HG03469 (cell line): ENCODE measurements around the gene CAV3.

Experiments
- ATAC-seq: cut with Tn5 transposase; IDR thresholded peaks from one replicate; pipeline ENCODE4 v1.9.1; 2021; ENCODE audit warnings: mild to moderate bottlenecking, moderate library complexity, moderate number of reproducible peaks; ENCODE audit not compliant: unreplicated experiment

The CAV3 gene

DNA sequence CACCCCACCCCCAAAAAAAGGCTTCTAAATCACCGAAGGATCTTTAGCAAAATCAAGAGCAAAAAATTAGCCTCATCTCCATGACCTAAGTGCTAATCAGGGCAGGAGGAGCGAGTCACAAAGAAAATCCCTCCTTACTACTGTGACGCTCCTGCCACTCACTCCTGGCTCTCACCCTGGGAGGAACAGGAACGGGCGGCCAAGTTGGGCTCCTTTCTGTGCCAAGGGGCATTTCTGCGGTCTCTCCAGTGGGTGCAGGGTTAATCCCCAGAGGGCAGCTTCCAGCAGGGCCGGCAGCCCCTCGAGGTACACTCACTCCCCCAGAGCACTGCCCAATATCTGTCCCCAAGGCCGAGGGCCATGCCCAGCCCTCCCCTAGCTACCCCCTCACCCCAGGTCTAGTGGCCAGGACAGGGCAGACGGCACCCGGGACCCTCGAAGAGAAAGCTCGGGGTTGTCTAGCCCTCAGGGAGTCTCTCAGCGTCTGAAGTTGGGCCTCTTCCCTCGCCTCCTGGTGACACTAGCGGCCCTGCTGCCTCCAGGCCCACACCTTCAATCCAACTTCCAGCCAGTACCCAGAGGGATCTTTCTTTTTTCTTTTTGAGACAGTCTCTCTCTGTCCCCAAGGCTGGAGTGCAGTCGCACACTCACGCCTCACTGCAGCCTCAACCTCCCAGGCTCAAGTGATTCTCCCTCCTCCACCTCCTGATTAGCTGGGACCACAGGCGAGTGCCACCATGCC, 706 bp downstream of the CAV3 start:
- ATAC-seq: no peak

DNA sequence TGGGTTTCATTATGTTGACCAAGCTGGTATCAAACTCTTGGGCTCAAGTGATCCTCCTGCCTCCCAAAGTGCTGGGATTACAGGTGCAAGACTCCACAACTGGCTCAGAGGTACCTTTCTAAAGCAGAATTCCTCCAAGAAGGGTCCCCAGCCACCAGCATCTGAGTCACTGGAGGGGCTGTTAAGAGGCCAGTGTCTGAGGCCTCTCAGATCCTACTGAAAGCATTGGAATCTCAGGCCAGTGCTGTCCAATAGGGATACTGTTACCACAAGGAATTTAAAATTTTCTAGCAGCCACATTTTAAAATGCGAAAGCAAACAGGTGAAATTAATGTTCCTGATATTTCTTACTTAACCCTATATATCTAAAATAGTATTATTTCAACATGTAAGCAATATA, 1.3 kb downstream of the CAV3 start:
- ATAC-seq: no peak

DNA sequence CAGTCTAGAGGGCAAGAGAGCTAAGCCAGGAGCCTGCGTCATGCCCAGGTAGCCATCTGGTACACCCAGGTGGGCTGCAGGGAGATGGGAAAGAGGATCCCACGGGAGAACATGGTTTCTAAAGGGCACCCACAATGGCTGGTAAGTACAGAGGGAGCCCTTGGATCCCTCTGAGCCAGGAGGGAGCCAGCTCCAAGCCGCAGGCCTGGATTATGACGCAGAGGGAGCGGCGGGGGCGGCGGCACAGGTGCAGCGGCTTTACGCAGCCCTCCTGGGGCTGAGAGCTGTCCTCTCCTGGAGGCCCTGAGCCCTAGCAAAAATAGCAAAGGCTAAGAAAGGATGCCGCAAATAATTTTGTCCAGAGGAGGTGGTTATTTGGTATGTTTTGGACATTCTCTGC, 2.8 kb downstream of the CAV3 start:
- no peak for ATAC-seq

DNA sequence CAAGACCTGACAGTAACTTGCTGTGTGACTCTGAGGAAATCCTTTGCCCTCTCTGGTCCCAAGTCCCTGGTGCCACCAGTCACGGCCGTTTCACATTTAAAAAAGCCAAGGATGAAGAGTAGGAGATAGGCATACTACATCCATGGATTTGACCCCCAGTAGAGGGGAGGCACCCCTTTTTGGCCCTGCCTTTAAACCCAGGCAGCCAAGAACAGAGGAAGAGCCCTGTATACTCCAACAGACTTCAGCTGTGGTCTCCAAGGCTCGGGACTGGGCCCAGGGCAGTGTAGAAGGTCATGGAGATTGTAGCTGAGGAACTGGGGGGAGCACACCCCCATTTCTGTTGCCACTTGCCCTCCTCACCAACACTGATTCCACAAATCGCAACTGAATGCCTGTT, 3.7 kb downstream of the CAV3 start:
- ATAC-seq: no peak

DNA sequence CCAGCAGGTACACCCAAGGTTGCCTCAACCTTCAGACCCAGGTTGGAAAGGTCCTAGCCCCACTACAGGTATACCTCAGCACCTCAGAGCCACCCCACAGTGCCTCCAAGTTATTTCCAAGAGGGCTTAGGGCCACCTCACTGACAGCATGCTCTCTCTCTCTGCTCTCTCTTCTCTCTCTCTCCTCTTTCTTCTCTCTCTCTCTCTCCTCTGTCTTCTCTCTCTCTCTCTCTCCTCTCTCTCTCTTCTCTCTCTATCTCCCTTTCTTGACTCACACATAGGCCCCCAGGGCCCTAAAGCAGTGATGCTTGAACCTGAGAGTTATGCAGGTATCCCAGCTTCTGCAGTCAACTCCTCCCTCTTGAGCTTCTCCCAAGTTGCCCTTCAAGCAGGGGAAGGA, 4.2 kb downstream of the CAV3 start:
- no peak for ATAC-seq

DNA sequence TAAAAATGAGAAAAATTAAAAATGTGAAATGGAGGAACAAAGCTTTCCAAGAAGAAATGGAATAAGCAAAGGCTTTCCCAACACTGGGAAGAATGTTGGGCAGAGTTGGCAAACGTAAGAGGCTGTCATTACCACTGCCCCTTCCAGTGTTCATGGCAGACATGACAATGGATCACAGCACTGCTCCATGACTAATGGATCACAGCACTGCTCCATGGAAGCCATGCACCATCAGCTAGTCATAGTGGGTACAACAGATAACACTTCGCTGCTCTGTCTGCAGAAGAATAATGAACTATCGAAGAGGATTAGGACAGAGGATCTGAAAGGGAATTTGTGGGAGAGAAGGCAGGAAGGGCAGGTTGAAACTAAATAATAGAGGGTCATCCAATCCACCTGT, 5.0 kb downstream of the CAV3 start:
- ATAC-seq: no peak

DNA sequence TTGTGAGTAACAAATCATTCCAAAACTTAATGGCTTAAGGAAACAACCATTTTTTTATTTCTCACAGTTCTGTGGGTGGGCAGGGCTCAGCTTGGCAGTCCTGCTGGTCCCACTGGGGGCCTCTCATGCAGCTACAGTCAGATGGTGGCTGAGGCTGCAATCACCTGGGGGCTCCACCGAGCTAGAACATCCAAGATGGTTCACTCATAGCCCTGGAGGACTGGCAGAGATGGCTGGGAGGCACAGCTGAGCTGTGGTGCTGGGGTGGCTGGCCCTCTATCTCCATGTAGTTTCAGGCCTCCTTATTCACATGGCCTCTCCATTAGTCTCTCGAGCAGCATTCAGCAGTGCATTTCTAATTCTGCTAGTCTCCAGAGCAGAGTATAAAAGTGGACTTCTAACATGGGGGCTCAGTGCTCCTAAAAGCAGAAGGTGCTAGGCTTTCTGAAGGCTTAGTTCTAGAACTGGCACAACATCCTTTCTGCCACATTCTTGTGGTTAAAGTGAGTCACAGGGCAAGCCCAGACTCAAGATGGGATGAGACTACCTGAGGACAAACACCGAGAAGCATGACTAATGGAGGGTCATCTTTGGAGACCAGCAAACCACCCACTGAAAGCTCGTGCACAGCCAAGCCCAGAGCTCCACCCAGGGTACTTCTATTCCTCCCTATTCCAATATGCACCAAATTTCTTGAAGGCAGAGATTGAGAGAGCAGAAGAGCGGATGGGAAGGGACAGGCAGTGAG, 6.3 kb downstream of the CAV3 start:
- no peak for ATAC-seq

DNA sequence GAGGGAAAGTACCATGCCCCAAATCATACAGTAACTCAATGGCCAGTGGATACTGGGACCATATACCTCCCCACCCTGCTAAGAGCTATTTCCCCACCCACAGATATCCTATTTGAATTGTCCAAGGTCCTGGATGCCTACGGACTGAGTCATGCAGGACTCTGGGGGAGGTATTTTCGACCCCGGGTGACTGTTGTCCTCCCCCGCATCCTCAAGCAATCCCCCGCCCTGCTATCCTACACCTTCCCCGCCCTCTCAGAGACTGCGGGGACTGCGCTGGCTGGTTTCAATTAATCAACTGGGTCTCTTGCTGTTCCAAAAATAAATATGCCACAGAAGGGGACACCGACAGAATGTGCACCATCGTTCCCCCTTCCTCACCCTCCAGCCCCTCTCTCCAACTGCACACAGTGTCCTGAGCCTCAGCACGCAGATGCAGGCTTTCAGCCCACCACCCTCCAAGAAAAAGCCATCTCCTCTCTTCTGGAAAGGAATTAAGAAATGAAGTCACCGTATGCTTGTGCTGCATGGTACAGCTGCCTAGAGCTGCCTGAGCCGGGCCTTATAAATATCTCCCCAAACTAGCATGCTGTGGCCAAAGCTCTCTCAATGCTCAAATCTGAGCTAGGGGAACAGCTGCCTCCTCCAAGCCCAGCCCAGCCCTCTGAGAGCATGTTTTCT, 8.1 kb downstream of the CAV3 start:
- no peak for ATAC-seq

DNA sequence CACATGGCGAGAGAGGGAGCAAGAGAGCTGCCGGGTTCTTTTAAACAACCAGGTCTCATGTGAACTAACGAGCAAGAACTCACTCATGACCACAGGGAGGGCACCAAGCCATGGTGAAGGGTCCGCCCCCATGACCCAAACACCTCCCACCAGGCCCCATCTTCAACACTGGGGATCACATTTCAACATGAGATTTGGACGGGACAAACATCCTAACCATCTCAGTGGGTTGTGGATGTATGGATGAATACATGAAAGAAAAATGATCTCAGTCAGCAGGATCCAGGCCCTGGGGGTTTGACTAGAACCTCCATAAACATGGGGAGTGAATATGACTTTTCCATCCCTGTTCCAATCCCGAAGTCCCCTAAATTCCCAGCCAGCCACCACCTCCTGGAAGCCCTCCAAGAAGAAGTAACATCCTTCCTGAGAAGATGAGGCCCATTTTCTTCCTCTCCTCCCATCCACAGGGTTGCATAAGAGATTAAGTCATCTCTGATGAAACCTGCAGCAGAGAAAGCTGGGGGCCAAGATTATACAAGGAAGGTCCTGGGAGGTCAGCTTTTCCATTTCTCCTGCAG, 9.5 kb downstream of the CAV3 start:
- ATAC-seq: no peak

DNA sequence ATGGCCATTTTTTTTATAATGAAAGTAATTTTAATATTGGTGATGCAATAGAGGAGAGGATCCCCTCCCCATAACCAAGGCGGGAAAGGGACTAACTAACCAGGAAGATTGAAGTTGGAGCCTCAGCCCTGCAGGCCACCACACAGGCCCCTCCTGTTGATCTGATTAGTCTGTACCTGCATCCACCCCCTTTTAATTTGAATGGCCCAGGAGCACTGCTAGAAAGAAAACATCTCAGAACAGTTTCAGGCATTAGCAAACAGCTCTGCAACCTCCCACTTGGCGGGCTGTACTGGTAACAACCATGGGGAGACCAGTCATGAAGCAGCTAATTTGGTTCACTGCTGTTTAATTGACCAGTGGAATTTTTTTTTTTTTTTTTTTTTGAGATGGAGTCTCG, 10.3 kb downstream of the CAV3 start:
- ATAC-seq: no peak

DNA sequence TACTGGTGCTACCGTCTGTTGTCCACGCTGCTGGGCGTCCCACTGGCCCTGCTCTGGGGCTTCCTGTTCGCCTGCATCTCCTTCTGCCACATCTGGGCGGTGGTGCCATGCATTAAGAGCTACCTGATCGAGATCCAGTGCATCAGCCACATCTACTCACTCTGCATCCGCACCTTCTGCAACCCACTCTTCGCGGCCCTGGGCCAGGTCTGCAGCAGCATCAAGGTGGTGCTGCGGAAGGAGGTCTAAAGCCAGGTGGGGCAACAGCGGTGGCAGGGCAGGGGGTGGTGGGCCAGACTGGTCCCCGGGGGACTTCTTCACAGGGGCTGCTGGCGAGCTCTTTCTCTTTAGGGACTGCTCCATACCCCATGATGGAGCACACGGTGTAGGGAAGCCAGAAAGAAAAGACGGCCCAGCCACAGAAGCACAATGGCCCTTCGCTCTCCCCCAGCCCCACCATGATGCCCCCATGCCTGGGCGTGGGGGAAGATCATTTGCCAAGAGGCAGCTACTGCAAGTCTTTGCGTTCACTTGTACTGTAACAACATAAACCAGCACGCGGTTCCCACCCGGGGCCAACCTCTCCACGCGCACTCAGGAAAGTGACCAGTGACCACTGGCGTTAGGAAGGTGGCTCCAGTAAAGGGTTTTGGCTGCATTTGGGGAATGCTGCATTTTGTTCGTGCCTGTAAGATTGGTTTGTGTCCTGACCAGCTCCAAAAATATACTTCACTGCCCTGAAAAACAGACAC, 12.2 kb downstream of the CAV3 start:
- no peak for ATAC-seq

DNA sequence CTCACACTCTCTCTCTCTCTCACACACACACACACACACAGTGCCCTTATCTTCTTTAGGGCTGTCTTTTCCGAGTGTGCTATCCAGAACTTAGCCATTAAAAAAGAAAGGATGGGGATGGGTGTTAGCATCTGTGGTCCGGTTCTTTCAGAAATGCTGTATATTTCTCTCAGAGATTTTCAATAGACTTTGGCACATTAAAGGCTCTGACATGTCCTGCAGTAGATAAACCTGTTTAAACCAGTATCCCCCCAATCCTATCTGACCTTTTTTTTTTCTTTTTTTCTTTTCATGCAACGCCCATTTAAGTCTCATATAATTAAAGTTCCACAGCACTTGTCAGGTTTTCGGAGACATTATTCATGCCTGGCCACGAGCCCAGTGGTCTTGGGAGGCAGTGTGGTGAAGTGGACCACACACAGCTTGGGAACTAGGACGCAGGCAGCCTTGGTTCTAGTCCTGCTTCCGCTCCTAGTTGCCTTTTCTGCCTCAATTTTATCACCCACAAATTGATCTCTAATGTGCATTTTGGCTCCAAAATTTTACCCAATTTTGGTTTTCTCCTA, 13.3 kb downstream of the CAV3 start:
- ATAC-seq: no peak

DNA sequence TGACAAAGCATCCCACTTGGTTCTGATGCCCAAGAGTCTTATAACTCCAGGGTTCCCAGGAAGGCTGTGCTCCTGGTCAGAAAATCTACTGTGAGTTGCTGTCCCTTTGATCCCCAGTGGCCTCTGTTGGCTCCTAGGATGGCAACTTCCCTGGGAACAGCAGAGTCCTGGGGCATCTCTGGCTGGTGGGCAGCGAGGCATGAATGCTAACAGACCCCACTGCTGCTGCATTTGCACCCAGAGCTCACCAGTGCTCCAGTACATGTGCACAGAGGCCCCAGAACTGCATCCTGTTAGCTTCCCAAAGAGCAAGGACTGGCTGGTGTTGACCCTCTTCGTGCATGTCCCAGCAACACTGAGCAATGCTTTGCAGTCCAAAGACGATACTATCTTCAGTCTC, 15.7 kb downstream of the CAV3 start:
- ATAC-seq: no peak

DNA sequence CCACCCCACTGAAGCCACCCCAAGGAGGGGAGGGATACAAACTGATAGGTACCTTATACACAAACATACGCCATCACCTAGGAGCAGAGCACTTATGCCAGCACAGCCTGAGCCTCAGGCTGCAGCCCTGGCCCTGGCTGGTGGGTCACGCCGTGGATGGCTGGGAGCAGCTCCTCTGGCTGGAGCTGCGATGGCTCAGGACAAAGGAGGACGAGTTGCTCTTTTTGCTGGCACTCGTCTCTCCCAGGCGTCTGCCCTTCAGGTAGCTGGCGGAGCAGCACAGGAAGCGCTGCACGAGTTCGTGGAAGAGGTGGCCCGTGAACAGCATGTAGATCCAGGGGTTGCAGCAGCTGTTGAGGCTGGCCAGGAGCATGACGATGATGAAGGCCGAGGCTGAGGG, 19.2 kb downstream of the CAV3 start:
- ATAC-seq: no peak

DNA sequence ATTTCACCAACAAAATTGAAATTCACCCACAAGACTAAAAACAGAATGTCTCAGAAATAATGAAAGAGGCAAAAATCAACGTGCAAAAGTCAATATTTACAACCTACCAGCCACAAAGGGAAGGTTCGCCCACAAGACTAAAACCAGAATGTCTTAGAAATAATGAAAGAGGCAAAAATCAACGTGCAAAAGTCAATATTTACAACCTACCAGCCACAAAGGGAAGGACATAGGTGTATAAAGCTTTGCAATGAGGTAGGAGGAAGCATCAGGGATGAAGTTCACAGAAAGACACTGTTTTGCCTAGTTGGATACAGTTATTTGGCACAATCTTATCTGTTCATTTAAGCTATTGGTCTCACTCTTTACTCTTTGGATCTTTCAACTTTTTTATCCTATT, 21.5 kb downstream of the CAV3 start:
- ATAC-seq: no peak

DNA sequence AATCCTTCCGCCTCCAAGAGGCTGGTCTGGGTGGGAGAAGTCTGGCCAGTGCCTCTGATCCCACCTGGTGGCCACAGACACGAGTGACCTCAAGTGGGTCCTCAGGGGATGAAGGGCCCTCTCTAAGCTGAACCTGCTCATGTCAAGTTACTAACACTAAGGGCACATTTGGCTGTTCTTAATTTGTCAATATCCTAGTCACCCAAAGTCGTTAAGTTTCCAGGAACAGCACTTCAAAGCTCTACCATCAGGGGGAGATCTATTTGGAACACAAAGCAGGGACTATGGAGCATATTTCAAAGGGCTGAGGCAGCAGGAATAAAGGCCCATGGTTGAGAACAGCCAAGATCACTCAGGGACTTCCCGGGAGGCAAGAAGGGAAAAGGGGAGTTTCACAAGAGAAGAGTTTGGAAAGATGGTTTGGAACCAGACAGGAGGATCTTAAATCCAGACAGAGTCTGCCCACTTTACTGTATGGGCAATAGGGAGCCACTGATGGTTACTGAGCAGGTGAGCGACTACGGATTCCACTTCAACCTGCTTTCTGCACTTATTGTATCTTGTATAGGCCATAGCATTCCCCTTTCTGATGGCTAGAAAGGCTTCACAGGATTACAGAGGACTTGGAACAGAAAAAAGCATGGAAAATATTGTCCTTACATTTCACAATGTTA, 22.1 kb downstream of the CAV3 start:
- no peak for ATAC-seq

DNA sequence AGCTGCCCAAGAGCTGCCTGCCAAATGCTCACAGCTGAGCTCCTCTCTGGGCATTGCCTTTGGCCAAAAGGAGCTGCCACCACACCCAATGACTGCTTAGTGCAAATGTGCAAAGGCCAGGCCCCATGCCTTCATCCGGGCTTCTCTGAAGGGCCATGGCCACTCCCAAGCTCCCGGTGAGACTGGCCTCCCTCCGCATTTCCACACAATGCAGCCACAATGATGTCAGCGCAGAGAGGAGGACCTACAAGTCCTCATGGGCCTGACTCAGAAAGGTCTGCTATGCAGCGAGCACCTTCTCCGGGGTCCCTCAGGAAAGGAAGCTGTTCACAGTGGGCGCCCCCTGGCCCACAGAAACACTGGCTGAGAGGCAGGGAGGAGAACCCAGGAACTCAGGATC, 23.1 kb downstream of the CAV3 start:
- no peak for ATAC-seq

DNA sequence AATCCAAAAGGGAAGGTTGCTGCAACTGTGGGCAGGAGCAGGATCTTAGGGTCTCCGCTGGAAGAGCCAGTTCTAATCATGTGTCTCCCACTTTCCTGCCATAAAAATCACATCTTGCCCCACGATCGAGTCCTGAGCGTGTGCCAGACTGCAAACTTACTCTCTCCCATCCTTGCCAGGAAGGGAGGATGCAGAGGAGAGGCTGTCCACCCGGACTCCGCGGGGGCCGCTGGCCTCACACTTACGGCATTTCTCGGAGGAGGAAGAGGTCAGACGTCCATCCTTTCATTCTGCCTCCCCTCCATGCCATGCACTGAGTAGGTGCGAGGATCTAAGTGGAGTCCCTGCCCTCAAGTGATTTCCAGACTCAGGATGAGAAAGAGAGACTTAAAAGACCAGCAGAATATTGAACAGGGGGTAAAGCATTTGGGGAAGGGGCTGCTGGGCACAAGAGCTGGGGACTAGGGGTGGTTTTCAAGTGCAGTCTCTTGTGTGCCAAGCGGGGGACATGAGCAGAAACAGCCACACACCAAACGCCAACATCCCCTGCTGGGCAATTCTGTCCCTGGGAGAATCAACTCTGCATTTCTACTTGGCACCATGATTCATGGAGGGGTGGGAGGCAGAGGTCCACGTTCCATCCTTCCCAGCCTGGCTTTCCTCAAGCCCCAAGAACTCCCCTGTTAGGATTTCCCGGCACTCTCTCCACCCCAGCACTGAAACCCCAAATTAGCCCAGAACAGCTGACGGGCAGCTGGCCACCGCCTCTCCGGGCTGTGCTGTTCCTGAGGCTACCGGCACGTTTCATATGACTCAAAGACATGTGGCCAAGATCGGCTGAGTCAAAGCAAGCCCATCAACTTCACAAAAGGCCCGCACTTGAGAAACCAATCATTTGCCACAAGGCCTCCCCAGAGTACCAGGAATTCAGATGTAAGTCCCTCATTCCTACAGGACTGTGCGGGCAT, 24.2 kb downstream of the CAV3 start:
- no peak for ATAC-seq
